Myocyte (in vitro differentiated cells): Measurements from ENCODE around the gene GUCY2C. TPM values are rescaled to one million over a fixed set of nuclear protein-coding genes. Genes with fewer than 3 reads are reported as not detected.

ENCODE experiments used
- DNase-seq: peaks from one replicate; pipeline ENCODE4 v3.0.0-alpha.2; 2012; ENCODE audit warnings: low read depth
- total RNA-seq: library from RNA; depleted of rRNA; stranded (reverse); fragments of >200 nt; gene quantifications from 2 replicates; pipeline ENCODE4 v1.2.3, GENCODE V29; 2014

The GUCY2C gene
- total RNA-seq, 1 donor from 2014 or later: not detected

- peak; percentile 83 for DNase-seq
These were observed 66.3 kb downstream of the GUCY2C start for GRCh38 chr12:14629832-14630710.

DNA sequence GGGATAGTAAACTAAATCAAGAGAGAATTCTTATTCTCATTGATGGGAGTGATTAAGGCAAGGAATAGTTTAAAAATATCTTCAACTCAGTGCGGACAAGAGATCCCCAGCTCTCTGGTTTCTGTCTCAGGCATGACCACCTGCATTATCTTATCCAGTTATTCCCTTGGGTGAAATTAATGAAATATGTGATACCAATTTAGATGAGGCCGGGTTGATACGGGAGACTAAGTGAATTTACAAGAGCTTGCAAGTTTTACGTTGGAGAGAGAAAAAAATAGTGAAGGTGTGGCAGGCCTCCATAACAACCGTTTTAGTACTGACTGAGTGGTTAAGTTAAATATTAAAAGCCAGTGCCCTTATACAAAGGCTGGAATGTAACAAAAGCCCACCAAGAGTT is 67.6 kb downstream of the GUCY2C start:
- no peak for DNase-seq

- no peak for DNase-seq
These were observed 74.6 kb downstream of the GUCY2C start for GRCh38 chr12:14621826-14622225.

- no peak for DNase-seq
These were observed 76.5 kb downstream of the GUCY2C start for GRCh38 chr12:14619741-14620501.

DNA sequence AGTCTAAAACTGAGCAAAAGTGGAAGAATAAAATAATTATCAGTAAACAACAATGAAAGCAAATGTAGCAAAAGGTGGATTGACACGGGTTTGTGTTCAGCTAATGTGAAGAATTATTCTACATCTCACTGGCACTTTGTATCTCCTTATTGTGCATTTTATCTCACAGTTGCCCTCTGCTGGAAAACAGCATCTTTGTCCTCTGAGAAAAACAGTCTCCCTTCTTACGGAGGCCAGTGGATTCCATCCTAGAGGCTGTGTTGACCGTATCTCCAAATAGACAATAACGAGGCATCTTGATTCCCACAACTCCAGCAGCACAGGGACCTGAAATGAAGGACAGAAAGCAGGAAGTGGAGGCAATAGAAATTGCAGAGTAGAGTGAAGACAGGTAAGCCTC is 77.4 kb downstream of the GUCY2C start:
- DNase-seq: peak; percentile 46

- DNase-seq: no peak
These were observed 81.7 kb downstream of the GUCY2C start for GRCh38 chr12:14614704-14615121.

GRCh38 chr12:14613718-14614117 is 82.7 kb downstream of the GUCY2C start:
- no peak for DNase-seq

DNA sequence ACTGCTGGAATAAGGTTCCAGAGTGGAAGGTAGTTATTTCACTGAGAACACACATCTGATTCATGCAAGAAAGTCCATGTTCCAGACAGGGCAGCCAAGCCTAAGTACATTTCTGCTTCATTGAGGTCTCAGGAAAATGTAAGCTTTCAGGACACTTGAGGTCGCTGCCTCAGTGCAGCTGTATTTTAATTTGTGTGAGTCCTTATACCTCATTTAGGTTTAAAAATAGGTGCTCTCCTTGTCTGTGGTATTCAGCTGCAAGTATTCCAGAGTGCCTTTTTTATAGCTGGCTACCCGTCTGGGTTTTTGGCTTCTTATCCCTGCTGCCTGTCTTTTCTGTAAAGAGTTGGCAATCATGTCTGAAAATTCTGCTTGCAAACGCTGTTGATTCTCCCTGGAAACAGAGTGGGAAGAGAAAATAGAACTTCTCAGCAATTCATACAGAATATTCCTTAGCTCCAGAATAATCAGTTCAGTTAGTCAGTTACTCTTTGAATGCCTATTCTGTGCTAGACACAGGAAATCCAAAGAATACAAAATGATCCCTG is 83.4 kb downstream of the GUCY2C start:
- DNase-seq: no peak

GRCh38 chr12:14612250-14612649 is 84.1 kb downstream of the GUCY2C start:
- no peak for DNase-seq

DNA sequence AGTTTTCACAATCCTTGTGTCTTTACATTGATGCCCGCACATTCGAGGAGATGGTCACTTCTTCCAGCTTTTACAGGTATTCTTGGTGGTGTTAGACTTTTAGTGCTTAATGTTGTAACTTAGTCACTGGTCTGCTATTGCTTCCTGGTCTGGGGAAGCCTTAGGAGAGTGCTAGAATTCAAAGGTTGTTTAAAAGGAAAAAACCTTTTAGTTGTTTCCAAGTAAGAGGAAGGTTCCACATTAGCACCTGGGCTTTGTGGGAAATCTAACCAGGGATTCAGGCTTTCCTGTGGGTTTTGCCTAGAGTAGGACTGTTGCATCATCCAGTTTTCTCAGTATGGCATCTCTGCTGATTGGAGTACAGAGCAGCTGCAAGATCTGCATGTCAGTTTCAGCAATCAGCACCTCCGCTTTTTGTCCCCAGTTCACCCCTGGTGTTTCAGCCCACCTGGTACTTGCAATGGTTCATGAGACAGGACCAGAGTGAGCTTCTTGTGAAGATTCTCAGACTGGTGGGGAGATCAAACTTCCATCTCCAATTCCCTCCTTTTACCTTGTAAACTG is 84.7 kb downstream of the GUCY2C start:
- DNase-seq: peak; percentile 23

DNA sequence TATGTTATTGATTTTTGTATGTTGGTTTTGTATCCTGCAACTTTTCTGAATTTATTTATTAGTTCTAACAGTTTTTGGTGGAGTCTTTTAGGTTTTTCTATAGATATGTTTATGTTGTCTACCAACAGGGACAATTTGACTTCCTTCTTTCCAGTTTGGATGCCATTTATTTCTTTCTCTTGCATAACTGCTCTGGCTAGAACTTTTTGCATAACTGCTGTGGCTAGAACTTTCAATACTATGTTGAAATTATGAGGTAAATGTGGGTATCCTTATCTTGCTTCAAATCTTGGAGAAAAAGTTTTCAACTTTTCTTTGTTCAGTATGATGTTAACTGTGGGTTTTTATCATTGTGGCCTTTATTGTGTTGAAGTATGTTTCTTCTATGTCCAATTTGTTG is 88.8 kb downstream of the GUCY2C start:
- DNase-seq: no peak

- DNase-seq: no peak
These were observed 90.9 kb downstream of the GUCY2C start for GRCh38 chr12:14605401-14605989.

DNA sequence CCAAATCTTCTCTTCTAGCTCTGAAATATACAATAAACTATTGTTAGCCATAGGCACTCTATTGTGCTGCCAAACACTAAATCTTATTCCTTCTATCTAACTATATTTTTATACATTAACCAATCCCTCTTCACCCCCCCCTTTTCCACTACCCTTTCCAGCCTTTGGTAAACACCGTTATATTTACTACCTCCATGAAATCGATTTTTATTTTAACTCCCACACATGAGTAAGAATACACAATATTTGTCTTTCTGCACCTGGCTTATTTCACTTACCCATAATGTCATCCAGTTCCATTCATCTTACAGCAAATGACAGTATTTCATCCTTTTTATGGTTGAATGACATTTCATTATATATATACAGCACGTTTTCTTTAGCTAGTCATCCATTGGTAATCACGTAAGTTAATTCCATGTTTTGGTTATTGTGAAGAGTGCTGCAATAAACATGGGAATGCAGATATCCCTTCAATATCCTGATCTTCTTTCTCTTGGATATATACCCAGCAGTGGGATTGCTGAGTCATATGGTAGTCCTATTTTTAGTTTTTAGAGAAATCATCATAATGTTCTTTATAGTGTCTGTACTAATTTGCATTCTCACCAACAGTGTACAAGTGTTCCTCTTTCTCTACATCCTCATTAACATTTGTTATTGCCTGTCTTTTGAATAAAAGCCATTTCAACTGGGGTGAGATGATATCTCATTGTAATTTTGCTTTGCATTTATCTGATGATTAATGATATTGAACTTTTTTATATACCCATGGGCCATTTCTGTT is 94.5 kb downstream of the GUCY2C start:
- DNase-seq: no peak

GRCh38 chr12:14597480-14597879 is 98.9 kb downstream of the GUCY2C start:
- no peak for DNase-seq

GRCh38 chr12:14591719-14592118 is 104.7 kb downstream of the GUCY2C start:
- no peak for DNase-seq

DNA sequence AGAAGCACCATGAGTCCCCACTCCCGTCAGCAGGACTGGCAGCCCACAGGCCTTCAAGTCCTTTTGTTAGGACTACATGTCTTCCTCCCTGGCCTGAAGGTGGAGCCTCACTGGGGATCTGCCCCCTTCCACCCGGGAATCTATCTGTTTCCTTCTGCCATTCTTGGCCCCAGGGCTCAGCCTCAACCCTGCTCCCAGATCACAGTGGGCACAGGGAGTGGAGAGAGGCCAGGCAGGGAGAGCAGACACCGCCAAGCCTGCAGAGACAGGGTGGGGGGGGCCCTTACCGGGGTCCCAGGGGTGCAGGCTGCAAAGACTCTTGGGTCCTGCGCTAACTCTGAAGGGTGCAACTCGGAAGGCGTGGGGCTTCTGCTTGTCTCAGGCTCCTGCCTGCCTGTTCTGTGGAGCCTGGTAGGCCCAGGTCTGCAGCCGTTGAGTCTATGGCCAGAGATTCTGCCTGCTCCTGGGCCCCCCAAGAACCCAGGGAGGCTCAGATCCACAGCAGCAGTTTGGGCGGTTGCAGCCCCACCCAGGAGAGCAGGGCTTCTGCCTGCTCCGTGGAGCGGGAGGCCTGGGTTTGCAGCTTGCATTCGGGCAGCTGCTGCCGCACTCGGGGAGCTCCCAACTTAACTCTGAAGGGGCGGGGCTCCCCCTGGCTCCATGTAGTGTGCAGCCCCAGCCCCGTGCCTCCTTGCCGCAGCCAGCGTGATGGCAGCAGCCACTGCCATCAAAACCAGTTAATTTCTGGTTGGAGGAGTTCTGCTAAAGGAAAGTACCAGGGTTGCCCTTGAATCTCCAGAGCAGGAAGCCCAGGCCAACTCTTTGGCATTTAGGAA is 107.0 kb downstream of the GUCY2C start:
- no peak for DNase-seq

DNA sequence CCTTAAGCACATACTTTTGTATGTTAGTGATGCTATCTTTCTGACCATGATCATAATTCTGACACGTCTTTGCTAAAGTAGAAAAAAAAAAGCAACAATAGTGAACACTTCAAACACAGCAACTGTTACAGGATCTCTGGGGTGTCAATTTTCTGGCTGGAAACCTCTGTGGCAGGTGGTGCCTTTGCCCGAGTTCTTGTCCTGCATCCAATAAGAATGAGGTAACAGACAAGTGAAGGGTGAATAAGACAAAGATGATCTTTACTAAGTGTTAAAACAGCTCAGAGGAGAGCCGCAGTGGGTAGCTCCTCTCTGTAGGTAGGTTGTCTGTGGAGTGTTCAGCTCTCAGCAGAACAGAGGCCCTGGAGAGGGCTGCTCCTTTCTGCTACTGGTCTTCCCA is 107.8 kb downstream of the GUCY2C start:
- peak; percentile 26 for DNase-seq

GRCh38 chr12:14578646-14579045 is 117.8 kb downstream of the GUCY2C start:
- DNase-seq: no peak

DNA sequence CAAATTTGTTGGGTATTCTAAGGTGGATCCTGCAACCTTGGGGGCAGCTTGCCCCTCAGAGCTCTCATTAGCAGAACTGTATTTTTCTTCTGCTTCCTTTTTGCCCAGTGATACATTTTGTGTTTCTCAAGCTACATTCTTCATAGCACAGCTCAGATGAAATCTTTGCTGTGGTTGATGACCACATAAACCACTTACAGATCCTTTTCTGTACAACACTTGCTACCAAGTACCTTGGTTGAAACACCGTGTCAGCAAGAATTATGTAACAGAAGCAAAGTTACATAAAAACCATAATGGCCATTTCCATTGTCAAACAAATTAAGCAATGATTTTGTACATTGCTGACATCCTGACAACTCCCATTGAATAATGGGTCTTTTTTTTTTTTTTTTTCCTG is 119.1 kb downstream of the GUCY2C start:
- DNase-seq: peak; percentile 62

DNA sequence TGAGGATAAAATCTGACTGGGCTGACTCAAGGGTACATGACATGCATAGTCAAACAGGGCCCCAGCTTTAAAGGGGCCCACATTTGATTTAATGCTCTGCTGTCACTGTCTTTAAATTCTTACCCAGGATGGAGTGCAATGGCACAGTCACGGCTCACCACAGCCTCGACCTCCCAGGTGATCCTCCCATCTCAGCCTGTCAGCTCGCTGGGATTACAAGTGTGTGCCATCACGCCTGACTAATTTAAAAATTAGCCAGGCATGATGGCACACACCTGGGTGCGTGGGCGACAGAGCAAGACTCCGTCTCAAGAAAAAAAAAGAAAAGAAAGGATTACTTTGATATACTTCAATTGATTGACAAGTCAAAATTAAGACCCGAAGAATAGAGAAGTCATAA is 119.5 kb downstream of the GUCY2C start:
- DNase-seq: no peak
